A673 (cell line): ENCODE measurements around the gene CEACAM19. TPM values are rescaled to one million over a fixed set of nuclear protein-coding genes. Genes with fewer than 3 reads are reported as not detected.
"Not testable (repeated sequence)": the region's sequence is repeated elsewhere in the genome, so short reads cannot be mapped to it uniquely, and the experiment has no call there.

ENCODE experiments used
- BruUV-seq: library from RNA; stranded (reverse); fragments of 400-500 nt; replicated peaks from 2 replicates; lab custom pipeline; 2021; lab: Mats Ljungman, UMichigan
- CTCF ChIA-PET: fragments of 300-600 bp; sonication (Branson Sonifier 250); formaldehyde crosslinking; loops from one replicate; lab custom pipeline; 2022; ENCODE audit warnings: antibody characterized with exemption; lab: Charles Lee
- POLR2A ChIA-PET: fragments of 300-600 bp; sonication (Branson Sonifier 250); formaldehyde crosslinking; loops from one replicate; lab custom pipeline; 2022; ENCODE audit warnings: antibody characterized with exemption; ENCODE audit not compliant: low non-redundant PET; lab: Charles Lee
- DNase-seq: peaks from one replicate; pipeline ENCODE4 v3.0.0-alpha.2; 2015; ENCODE audit warnings: low spot score
- H3K27ac ChIP-seq: fragments of 200-600 bp; sonication (generic); 2 replicates; pipeline ENCODE4 v1.5.1; 2016; ENCODE audit warnings: mixed run types, low read depth, mild to moderate bottlenecking, mixed read lengths, antibody characterized with exemption, low read length; ENCODE audit not compliant: poor library complexity, severe bottlenecking
- H3K27me3 ChIP-seq: fragments of 200-600 bp; sonication (generic); replicated peaks from 2 replicates; pipeline ENCODE4 v1.6.1; 2017; ENCODE audit warnings: mixed run types, low read depth, mild to moderate bottlenecking, mixed read lengths, antibody characterized with exemption, low read length; ENCODE audit not compliant: insufficient read depth, poor library complexity
- H3K36me3 ChIP-seq: fragments of 200-600 bp; sonication (generic); 2 replicates; pipeline ENCODE4 v1.6.1; 2016; ENCODE audit warnings: mixed run types, mild to moderate bottlenecking, mixed read lengths, antibody characterized with exemption, low read length; ENCODE audit not compliant: insufficient read depth, poor library complexity, severe bottlenecking
- H3K4me1 ChIP-seq: fragments of 200-600 bp; sonication (generic); 2 replicates; pipeline ENCODE4 v1.6.1; 2017; ENCODE audit warnings: mixed run types, mild to moderate bottlenecking, mixed read lengths, antibody characterized with exemption, low read length; ENCODE audit not compliant: insufficient read depth, poor library complexity, severe bottlenecking
- H3K4me3 ChIP-seq: fragments of 200-600 bp; sonication (generic); 2 replicates; pipeline ENCODE4 v1.5.1; 2016; ENCODE audit warnings: low read depth, mixed run types, mild to moderate bottlenecking, mixed read lengths, low read length; ENCODE audit not compliant: poor library complexity, severe bottlenecking
- H3K9me3 ChIP-seq: fragments of 200-600 bp; sonication (generic); 2 replicates; pipeline ENCODE4 v1.6.1; 2016; ENCODE audit warnings: mixed run types, low read depth, mild to moderate bottlenecking, mixed read lengths, antibody characterized with exemption, low read length; ENCODE audit not compliant: poor library complexity, severe bottlenecking
- CTCF ChIP-seq: fragments of 300-800, 200-600 bp; sonication (generic); conservative IDR thresholded peaks from 2 replicates; pipeline ENCODE4 v1.5.1; 2017; ENCODE audit warnings: low read depth, mild to moderate bottlenecking, antibody characterized with exemption, low read length, moderate library complexity, mixed read lengths
- EZH2 ChIP-seq: fragments of 200-600 bp; sonication (generic); IDR thresholded peaks from 2 replicates; pipeline ENCODE4 v1.6.1; 2017; ENCODE audit warnings: borderline replicate concordance, low read depth, mild to moderate bottlenecking, mixed read lengths, antibody characterized with exemption, low read length; ENCODE audit not compliant: poor library complexity, severe bottlenecking
- intact Hi-C: fragments of 100-400 bp; cut with micrococcal nuclease; formaldehyde crosslinking; loops from one replicate; pipeline ENCODE4 v1.10.0; 2022; ENCODE audit not compliant: unreplicated experiment
- total RNA-seq: library from RNA; stranded (reverse); gene quantifications from 2 replicates; pipeline ENCODE4 v1.2.3, GENCODE V29; 2021

The CEACAM19 gene
- total RNA-seq, 1 experiment from 2014 or later = 2.5 TPM

GRCh38 chr19:44707794-44708193, 36.5 kb downstream of the CEACAM19 start:
- no peak for DNase-seq
- H3K4me3 ChIP-seq = no peak overlapping the region
- intact Hi-C loops = no loop called here
- H3K27me3 ChIP-seq = no peaks in the 10 kb centered on the region
- H3K4me1 ChIP-seq = no peaks in the 10 kb centered on the region
- CTCF ChIA-PET = no interaction called here
- no peaks in the 10 kb centered on the region for H3K9me3 ChIP-seq
- TF ChIP-seq CTCF = no peak
- TF ChIP-seq EZH2 = no peak
- POLR2A ChIA-PET = no interaction called here
- H3K36me3 ChIP-seq = no peaks in the 10 kb centered on the region
- no peak overlapping the region for H3K27ac ChIP-seq
- no TSS peak for BruUV-seq

- intact Hi-C loops = no loop called here
- ChIA-PET POLR2A (no interaction called here), CTCF (interaction anchor here (0.5 kb wide), 1 partner anchor 38 kb away, joined by 3 read pairs; no protein-coding TSS in a partner anchor)
- H3K4me1 ChIP-seq = no peaks in the 10 kb centered on the region
- H3K9me3 ChIP-seq = no peaks in the 10 kb centered on the region
- H3K27ac ChIP-seq = no peak overlapping the region
- H3K27me3 ChIP-seq = no peaks in the 10 kb centered on the region
- no TSS peak for BruUV-seq
- no peaks in the 10 kb centered on the region for H3K36me3 ChIP-seq
- no peak overlapping the region for H3K4me3 ChIP-seq
- no peak for DNase-seq
- TF ChIP-seq EZH2 = no peak
- no peak for TF ChIP-seq CTCF
These were observed 37.7 kb downstream of the CEACAM19 start for GRCh38 chr19:44708940-44709339.

GRCh38 chr19:44709434-44710266, 38.4 kb downstream of the CEACAM19 start:
- H3K9me3 ChIP-seq, H3K4me3 ChIP-seq, H3K27ac ChIP-seq, H3K36me3 ChIP-seq, H3K27me3 ChIP-seq, POLR2A ChIA-PET, intact Hi-C loops, BruUV-seq, H3K4me1 ChIP-seq, CTCF ChIA-PET, DNase-seq: not testable (repeated sequence)
